GM12873 (cell line): Measurements from ENCODE around the gene BEX4.

Experiments used
- TF ChIP-seq, protein P1 (sequence below): IDR thresholded peaks from 2 replicates; pipeline ENCODE4 v1.5.1; 2012; ENCODE audit warnings: low read depth, mild to moderate bottlenecking, moderate library complexity, low read length, control low read depth; ENCODE audit not compliant: insufficient read depth; ENCODE audit errors: missing control alignments

The BEX4 gene

DNA sequence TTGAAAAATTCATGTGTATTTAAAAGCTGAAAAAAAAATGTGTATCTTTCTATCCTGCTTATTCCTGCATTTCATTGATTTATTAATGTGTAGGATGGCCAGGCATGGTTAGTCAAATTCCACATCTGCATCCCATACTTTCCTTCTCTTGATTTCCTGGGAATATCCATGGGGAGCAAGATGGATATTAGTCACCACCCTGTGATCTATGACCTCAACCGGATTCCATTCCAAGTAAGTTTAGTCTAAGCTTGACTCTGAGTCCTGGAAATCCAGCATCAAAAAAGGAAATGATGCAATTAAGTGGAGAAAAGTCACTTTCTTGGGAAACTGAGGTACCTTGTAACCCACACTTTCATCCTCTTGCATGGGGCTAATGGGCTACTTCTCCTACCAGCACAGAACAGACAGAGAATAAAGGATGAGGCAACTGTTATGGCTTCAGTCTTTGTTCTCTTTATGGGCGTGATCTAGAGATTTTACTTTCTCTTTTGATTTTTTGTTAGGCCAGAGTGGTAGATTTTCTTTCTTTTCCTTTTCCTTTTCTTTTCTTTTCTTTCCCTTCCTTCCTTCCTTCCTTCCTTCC, 17.1 kb upstream of the BEX4 start:
- TF ChIP-seq, protein P1, sequence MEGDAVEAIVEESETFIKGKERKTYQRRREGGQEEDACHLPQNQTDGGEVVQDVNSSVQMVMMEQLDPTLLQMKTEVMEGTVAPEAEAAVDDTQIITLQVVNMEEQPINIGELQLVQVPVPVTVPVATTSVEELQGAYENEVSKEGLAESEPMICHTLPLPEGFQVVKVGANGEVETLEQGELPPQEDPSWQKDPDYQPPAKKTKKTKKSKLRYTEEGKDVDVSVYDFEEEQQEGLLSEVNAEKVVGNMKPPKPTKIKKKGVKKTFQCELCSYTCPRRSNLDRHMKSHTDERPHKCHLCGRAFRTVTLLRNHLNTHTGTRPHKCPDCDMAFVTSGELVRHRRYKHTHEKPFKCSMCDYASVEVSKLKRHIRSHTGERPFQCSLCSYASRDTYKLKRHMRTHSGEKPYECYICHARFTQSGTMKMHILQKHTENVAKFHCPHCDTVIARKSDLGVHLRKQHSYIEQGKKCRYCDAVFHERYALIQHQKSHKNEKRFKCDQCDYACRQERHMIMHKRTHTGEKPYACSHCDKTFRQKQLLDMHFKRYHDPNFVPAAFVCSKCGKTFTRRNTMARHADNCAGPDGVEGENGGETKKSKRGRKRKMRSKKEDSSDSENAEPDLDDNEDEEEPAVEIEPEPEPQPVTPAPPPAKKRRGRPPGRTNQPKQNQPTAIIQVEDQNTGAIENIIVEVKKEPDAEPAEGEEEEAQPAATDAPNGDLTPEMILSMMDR: no peak

DNA sequence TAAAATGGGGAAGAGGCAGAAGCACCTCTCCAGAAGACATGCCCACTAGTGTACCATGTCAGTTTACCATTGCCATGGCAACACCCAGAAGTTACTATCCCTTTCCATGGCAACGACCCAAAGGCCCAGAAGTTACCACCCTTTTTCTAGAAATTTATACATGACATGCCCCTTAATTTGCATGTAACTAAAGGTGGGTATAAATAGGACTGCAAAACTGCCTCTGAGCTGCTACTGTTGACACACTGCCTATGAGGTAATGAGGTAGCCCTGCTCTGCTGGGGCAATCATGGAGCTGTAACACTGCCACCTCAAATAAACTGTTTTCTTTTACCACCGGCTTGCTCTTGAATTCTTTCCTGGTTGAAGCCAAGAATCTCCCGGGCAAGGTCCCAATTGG, 13.9 kb upstream of the BEX4 start:
- TF ChIP-seq, protein P1: no peak

DNA sequence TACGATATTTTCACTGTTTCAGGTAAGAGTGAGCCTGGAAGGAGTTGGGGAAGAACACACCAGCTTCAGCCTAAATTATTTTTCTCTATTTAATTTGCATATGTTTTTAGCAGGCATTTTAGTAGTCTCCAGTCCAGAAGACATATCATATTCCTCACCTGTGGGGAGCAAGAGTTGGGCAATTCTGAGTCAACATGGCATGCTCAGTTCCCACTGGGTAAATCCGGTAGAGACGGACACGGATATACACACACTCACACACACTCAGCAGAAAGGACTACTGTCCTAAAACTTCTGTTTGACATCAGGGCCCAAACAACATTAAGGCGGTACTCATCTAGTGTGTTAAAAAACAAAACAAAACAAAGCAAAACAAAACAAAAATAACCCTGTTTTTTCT, 4.9 kb upstream of the BEX4 start:
- TF ChIP-seq, protein P1: no peak

DNA sequence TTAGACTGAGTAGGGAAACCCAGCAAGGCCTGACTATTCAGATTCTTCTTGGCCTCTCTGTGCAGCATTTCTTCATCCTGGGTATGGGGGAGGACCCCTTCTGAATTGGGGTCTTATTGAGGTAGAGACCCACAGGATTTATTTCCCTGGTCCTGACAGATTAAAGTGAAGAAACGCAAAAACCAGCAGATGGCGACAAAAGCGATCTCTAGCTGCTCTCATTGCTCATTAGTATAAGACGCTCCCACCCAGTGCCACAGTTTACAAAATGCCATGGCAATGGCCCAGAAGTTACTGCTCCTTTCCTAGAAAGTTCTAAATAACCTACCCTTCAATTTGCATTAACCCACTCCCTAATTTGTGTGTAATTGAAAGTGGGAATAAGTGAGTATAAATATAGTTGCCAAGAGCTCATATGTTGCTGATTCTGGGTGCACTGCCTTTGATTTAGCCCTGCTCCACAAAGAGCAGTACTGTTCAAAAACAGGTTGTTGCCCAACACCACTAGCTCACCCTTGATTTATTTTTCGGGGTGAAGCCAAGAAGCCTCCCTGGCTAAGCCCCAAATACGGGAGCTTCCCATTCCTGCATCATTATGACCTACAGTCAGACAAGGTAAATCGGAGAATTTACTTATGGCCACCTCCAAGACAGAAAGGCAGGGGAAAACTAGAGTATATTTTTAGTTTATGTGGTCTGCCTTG, 3.7 kb upstream of the BEX4 start:
- TF ChIP-seq, protein P1: peak; percentile 69

DNA sequence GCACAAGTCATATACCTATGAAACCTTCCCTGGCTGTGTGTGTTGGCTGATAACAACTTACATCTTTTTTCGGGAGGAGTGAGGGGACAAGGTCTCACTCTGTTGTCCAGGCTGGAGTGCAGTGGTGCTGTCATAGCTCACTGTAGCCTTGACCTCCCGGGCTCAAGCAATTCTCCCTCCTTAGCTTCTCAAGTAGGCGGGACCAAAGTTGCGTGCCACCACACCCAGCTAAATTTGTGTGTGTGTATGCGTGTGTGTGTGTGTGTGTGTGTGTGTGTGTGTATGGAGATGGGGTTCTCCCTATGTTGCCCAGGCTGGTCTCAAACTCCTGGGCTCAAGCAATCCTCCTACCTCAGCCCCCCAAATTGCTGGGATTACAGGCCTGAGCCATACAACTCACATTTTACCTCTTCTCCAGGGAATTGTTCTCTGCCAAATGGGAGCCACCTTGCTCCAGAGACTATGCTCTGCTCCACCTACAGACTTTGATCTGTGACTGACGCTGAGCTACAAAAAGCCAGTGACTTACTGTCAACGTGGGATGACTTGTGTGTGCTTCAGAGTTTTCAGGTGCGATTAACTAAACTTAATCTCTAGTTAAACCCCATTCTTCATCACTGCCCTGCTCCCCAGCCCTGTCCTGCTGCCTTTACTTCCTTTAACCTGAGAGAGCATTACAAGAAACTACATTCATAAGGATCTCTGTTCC, 2.0 kb upstream of the BEX4 start:
- TF ChIP-seq, protein P1: no peak

DNA sequence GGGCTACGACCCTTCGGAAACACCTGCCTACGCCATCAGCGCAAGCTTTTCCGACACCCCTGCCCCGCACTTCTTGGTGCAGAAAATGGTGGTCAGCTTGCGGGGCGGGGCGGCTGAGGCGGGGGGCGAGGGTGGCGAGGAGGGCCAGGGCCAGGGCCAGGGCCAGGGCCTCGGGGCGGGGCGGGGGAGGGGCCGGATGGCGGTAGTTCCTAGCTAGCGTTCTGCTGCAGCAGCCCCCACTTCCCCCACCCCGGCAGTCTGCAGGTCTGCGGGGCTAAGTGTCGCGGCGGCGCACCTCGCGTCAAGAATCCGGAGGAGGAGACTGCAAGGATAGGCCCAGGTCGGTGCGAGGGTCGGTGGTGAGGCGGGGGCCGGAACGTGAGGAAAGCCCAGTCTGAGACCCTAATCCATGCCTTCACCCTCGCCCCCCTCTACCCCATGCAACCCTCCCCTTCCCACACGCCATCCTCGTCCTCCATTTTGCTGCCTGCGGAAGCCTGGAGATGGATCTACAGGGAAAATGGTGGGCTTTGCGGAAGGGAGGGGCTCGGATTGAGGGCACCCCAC, 600 bp downstream of the BEX4 start:
- TF ChIP-seq, protein P1: no peak
